ENCODE results near the gene WT1. TPM values are rescaled to one million over a fixed set of nuclear protein-coding genes. Genes with fewer than 3 reads are reported as not detected.

Gene WT1
- total and polyA plus RNA-seq, 2 of the 4 experiments (the other 2 are of a cell fraction), result not detected

DNA sequence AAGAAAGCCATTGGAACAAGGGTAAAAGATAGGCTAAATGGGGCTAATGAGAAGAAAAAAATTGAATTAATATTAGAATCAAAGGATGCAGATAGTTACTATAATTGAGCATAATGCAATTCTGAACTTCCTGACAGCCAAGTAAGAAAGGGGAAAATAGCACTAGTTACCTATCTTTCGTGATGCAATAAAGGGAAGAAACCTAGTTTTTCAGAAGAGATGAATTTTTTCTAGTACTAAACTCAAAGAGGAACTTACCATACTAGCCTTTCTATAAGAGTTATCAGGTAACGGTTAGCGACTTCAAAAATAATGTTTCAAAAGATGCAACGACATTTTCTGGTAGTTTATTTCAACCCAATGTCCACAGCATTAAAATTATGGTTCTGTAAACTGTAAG lies 8.8 kb upstream of the WT1 start:
- no TSS peak for BruUV-seq (replicated peaks)
- TF ChIP-seq RFX5 (IDR thresholded peaks at IDR 0.05; ENCODE audit: low read depth, low read length) (no peak), SMC3 (IDR thresholded peaks at IDR 0.05; ENCODE audit: low read depth, low read length) (no peak), RAD21 (IDR thresholded peaks at IDR 0.05; ENCODE audit: low read length) (no peak), MAZ (IDR thresholded peaks at IDR 0.05; ENCODE audit: borderline replicate concordance, low read depth, low read length) (no peak), CEBPB (IDR thresholded peaks at IDR 0.05; ENCODE audit: low read depth, low read length) (no peak), CHD1 (IDR thresholded peaks at IDR 0.05; ENCODE audit: low read depth, low read length) (no peak), RCOR1 (IDR thresholded peaks at IDR 0.05; ENCODE audit: insufficient replicate concordance, low read length) (no peak)
- TF ChIP-seq, protein P1, sequence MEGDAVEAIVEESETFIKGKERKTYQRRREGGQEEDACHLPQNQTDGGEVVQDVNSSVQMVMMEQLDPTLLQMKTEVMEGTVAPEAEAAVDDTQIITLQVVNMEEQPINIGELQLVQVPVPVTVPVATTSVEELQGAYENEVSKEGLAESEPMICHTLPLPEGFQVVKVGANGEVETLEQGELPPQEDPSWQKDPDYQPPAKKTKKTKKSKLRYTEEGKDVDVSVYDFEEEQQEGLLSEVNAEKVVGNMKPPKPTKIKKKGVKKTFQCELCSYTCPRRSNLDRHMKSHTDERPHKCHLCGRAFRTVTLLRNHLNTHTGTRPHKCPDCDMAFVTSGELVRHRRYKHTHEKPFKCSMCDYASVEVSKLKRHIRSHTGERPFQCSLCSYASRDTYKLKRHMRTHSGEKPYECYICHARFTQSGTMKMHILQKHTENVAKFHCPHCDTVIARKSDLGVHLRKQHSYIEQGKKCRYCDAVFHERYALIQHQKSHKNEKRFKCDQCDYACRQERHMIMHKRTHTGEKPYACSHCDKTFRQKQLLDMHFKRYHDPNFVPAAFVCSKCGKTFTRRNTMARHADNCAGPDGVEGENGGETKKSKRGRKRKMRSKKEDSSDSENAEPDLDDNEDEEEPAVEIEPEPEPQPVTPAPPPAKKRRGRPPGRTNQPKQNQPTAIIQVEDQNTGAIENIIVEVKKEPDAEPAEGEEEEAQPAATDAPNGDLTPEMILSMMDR (conservative IDR thresholded peaks at IDR 0.05; ENCODE audit: low read depth, low read length), result no peak
- TF ChIP-seq, protein P2, sequence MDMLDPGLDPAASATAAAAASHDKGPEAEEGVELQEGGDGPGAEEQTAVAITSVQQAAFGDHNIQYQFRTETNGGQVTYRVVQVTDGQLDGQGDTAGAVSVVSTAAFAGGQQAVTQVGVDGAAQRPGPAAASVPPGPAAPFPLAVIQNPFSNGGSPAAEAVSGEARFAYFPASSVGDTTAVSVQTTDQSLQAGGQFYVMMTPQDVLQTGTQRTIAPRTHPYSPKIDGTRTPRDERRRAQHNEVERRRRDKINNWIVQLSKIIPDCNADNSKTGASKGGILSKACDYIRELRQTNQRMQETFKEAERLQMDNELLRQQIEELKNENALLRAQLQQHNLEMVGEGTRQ (IDR thresholded peaks at IDR 0.05; ENCODE audit: low read depth, low read length), result no peak
- no peak overlapping the region for H4K5ac ChIP-seq (ENCODE audit: low read depth, low read length)
- dilution Hi-C loops (cut with HindIII; ENCODE audit: low sequenced_read_pairs, unreplicated experiment) (no loop called here), intact Hi-C loops (cut with micrococcal nuclease) (no loop called here), in situ Hi-C loops (cut with MboI; ENCODE audit: low sequenced_read_pairs) (no loop called here)
- H3K79me1 ChIP-seq (ENCODE audit: low read depth in 1 of 2, low read length in 2 of 2), result no peaks in the 10 kb centered on the region
- H3K36me3 ChIP-seq (ENCODE audit: control insufficient read depth, insufficient read depth, low read length), result no peaks in the 10 kb centered on the region
- no peak overlapping the region for H2BK15ac ChIP-seq (ENCODE audit: low read depth, low read length)
- peaks cover 19% of the 10 kb centered on the region for H3K27me3 ChIP-seq (ENCODE audit: control insufficient read depth, insufficient read depth, low read length)
- no peak overlapping the region for H3K4me2 ChIP-seq (ENCODE audit: low read depth, low read length)
- no peak overlapping the region for H2AK5ac ChIP-seq (ENCODE audit: low read depth, low read length)
- ChIA-PET POLR2A (ENCODE audit: unreplicated experiment) (no interaction called here), CTCF (no interaction called here)
- WGBS, 2 experiments (ENCODE audit: extremely low coverage in 2 of 2, insufficient read length in 1 of 2), result no CpG with 5 or more reads among the region's 4 CpGs
- ATAC-seq (ENCODE audit: low read depth) (no peak), DNase-seq (no peak)
- H2BK20ac ChIP-seq (ENCODE audit: low read depth, low read length), result no peak overlapping the region
- no peaks in the 10 kb centered on the region; the same call in 1 of the 2 replicates for H3K9me3 ChIP-seq (ENCODE audit: control insufficient read depth, insufficient read depth, low read length)
- no peak overlapping the region for H3K23ac ChIP-seq (ENCODE audit: low read depth, low read length)
- no peak overlapping the region for H3K9ac ChIP-seq (ENCODE audit: low read depth, low read length)
- H3K4ac ChIP-seq (ENCODE audit: low read depth, low read length), result no peak overlapping the region
- H3K18ac ChIP-seq (ENCODE audit: low read depth, low read length), result no peak overlapping the region
- H2BK5ac ChIP-seq (ENCODE audit: low read depth, low read length, poor library complexity, severe bottlenecking), result no peak overlapping the region
- no peak overlapping the region for H3K56ac ChIP-seq (ENCODE audit: extremely low read depth, insufficient read depth, low read length)
- no peak overlapping the region for H2AFZ ChIP-seq (replicated peaks; ENCODE audit: low read length, poor library complexity)
- H4K20me1 ChIP-seq (ENCODE audit: insufficient read depth, low read length), result no peaks in the 10 kb centered on the region
- no peak overlapping the region for H3K4me3 ChIP-seq (ENCODE audit: insufficient read depth, low read depth, low read length)
- H4K8ac ChIP-seq (ENCODE audit: low read depth in 2 of 2, low read length in 2 of 2), result no peak overlapping the region
- H3K27ac ChIP-seq (ENCODE audit: insufficient read depth, low read length), result no peak overlapping the region
- no peak overlapping the region for H2AK9ac ChIP-seq (replicated peaks; ENCODE audit: low read depth, low read length, poor library complexity)
- H3K4me1 ChIP-seq (ENCODE audit: control insufficient read depth, insufficient read depth, low read length), result no peaks in the 10 kb centered on the region
- no peak overlapping the region for H4K91ac ChIP-seq (ENCODE audit: insufficient read depth, low read depth, low read length)
- no peaks in the 10 kb centered on the region for H3K9me1 ChIP-seq (ENCODE audit: insufficient read depth, low read length)
- no peak overlapping the region for H3K14ac ChIP-seq (replicated peaks; ENCODE audit: low read depth, low read length)
- no peak overlapping the region for H2BK120ac ChIP-seq (ENCODE audit: low read depth, low read length)
